ENCODE data around the gene WWOX. TPM values are rescaled to one million over a fixed set of nuclear protein-coding genes. Genes with fewer than 3 reads are reported as not detected.

Gene WWOX
- total RNA-seq, 1 experiment from 2014 or later: 28.3 TPM

GRCh38 chr16:78737630-78738029 is 638.2 kb downstream of the WWOX start:
- H3K4me3 ChIP-seq (ENCODE audit: low read length): no peak overlapping the region
- intact Hi-C loops (cut with micrococcal nuclease): no loop called here
- no peaks in the 10 kb centered on the region for H3K36me3 ChIP-seq (ENCODE audit: low read depth, low read length)
- CTCF ChIA-PET: no interaction called here
- H3K4me1 ChIP-seq (ENCODE audit: insufficient read depth, low read length): no peaks in the 10 kb centered on the region
- H3K79me2 ChIP-seq (ENCODE audit: low read length): no peaks in the 10 kb centered on the region
- TF ChIP-seq EZH2 (IDR thresholded peaks at IDR 0.05; ENCODE audit: low read length, unreplicated experiment) (no peak), EZH2phosphoT487 (IDR thresholded peaks at IDR 0.05; ENCODE audit: borderline replicate concordance, low read length) (no peak), CTCF (conservative IDR thresholded peaks at IDR 0.05; ENCODE audit: low read depth, low read length) (no peak)
- POLR2A ChIA-PET (ENCODE audit: unreplicated experiment): no interaction called here
- no peak overlapping the region for H3K9ac ChIP-seq (ENCODE audit: low read length)
- no peak overlapping the region for H3K27ac ChIP-seq (ENCODE audit: low read length)
- DNase-seq: no peak
- no peaks in the 10 kb centered on the region for H3K27me3 ChIP-seq (ENCODE audit: low read length)
- no peaks in the 10 kb centered on the region for H3K9me2 ChIP-seq (replicated peaks; ENCODE audit: low read length)
- H2AFZ ChIP-seq (ENCODE audit: low read length): no peak overlapping the region
- BruUV-seq (replicated peaks): no TSS peak
- H4K20me1 ChIP-seq (ENCODE audit: low read length): no peaks in the 10 kb centered on the region
- H3K9me3 ChIP-seq (ENCODE audit: low read length): no peaks in the 10 kb centered on the region
- ATAC-seq: no peak
- no peaks in the 10 kb centered on the region for H3F3A ChIP-seq (ENCODE audit: low read length, unreplicated experiment)
- H3K4me2 ChIP-seq (ENCODE audit: low read length): no peak overlapping the region

GRCh38 chr16:78738557-78738956 is 639.1 kb downstream of the WWOX start:
- Histone ChIP-seq H3K9me2 (replicated peaks; ENCODE audit: low read length) (no peaks in the 10 kb centered on the region), H3K27ac (ENCODE audit: low read length) (no peak overlapping the region), H2AFZ (ENCODE audit: low read length) (no peak overlapping the region), H3K4me1 (ENCODE audit: insufficient read depth, low read length) (no peaks in the 10 kb centered on the region), H4K20me1 (ENCODE audit: low read length) (no peaks in the 10 kb centered on the region), H3K36me3 (ENCODE audit: low read depth, low read length) (no peaks in the 10 kb centered on the region), H3K4me2 (ENCODE audit: low read length) (no peak overlapping the region), H3K4me3 (ENCODE audit: low read length) (no peak overlapping the region), H3K9ac (ENCODE audit: low read length) (no peak overlapping the region), H3K79me2 (ENCODE audit: low read length) (no peaks in the 10 kb centered on the region), H3K9me3 (ENCODE audit: low read length) (no peaks in the 10 kb centered on the region), H3K27me3 (ENCODE audit: low read length) (no peaks in the 10 kb centered on the region), H3F3A (ENCODE audit: low read length, unreplicated experiment) (no peaks in the 10 kb centered on the region)
- DNase-seq: no peak
- TF ChIP-seq EZH2phosphoT487 (IDR thresholded peaks at IDR 0.05; ENCODE audit: borderline replicate concordance, low read length) (no peak), CTCF (conservative IDR thresholded peaks at IDR 0.05; ENCODE audit: low read depth, low read length) (no peak), EZH2 (IDR thresholded peaks at IDR 0.05; ENCODE audit: low read length, unreplicated experiment) (no peak)
- no peak for ATAC-seq
- POLR2A ChIA-PET (ENCODE audit: unreplicated experiment): no interaction called here
- BruUV-seq (replicated peaks): no TSS peak
- intact Hi-C loops (cut with micrococcal nuclease): no loop called here
- CTCF ChIA-PET: no interaction called here

GRCh38 chr16:78740269-78740668 is 640.8 kb downstream of the WWOX start:
- H3K79me2 ChIP-seq (ENCODE audit: low read length): no peaks in the 10 kb centered on the region
- H2AFZ ChIP-seq (ENCODE audit: low read length): no peak overlapping the region
- H3K9me3 ChIP-seq (ENCODE audit: low read length): no peaks in the 10 kb centered on the region
- TF ChIP-seq CTCF (conservative IDR thresholded peaks at IDR 0.05; ENCODE audit: low read depth, low read length): no peak
- no peak for TF ChIP-seq EZH2phosphoT487 (IDR thresholded peaks at IDR 0.05; ENCODE audit: borderline replicate concordance, low read length)
- TF ChIP-seq EZH2 (IDR thresholded peaks at IDR 0.05; ENCODE audit: low read length, unreplicated experiment): no peak
- BruUV-seq (replicated peaks): no TSS peak
- DNase-seq (no peak), ATAC-seq (no peak)
- no peaks in the 10 kb centered on the region for H3K9me2 ChIP-seq (replicated peaks; ENCODE audit: low read length)
- H3K9ac ChIP-seq (ENCODE audit: low read length): no peak overlapping the region
- H4K20me1 ChIP-seq (ENCODE audit: low read length): no peaks in the 10 kb centered on the region
- ChIA-PET CTCF (no interaction called here), POLR2A (ENCODE audit: unreplicated experiment) (no interaction called here)
- H3K27ac ChIP-seq (ENCODE audit: low read length): no peak overlapping the region
- no peak overlapping the region for H3K4me2 ChIP-seq (ENCODE audit: low read length)
- intact Hi-C loops (cut with micrococcal nuclease): no loop called here
- no peak overlapping the region for H3K4me3 ChIP-seq (ENCODE audit: low read length)
- no peaks in the 10 kb centered on the region for H3K36me3 ChIP-seq (ENCODE audit: low read depth, low read length)
- no peaks in the 10 kb centered on the region for H3F3A ChIP-seq (ENCODE audit: low read length, unreplicated experiment)
- no peaks in the 10 kb centered on the region for H3K4me1 ChIP-seq (ENCODE audit: insufficient read depth, low read length)
- no peaks in the 10 kb centered on the region for H3K27me3 ChIP-seq (ENCODE audit: low read length)
